Naive thymus-derived CD8-positive, alpha-beta T cell (primary cell): Measurements from ENCODE around the gene PRKCD. TPM values are rescaled to one million over a fixed set of nuclear protein-coding genes. Genes with fewer than 3 reads are reported as not detected.

ENCODE experiments used
- ATAC-seq, 2 donors: fragments of 150-1000 bp; cut with Tn5 transposase in 1 of 2; sonication (Bioruptor Pico), chemical (Tn5 transposase) in 1 of 2; 1 replicate in 1 of 2; 2 replicates in 1 of 2; pipeline ENCODE4 v1.10.0; 2021; ENCODE audit warnings: mild to moderate bottlenecking in 2 of 2, moderate library complexity in 2 of 2
- POLR2A ChIA-PET: fragments of 350-600 bp; sonication (Branson Sonifier 250); formaldehyde crosslinking; loops from one replicate; lab custom pipeline; 2021; ENCODE audit warnings: antibody characterized with exemption; lab: Charles Lee
- DNase-seq, 10 donors: peaks; one replicate each; pipeline versions ENCODE4 v3.0.0 to v3.0.0-alpha.2; 2020 to 2022
- H3K27ac Mint-ChIP-seq, 10 donors: one replicate each; pipeline ENCODE4 v1.8.0; 2020 to 2022; ENCODE audit warnings: mild to moderate bottlenecking in 10 of 10, mixed read lengths in 10 of 10, moderate library complexity in 4 of 10, inconsistent platforms in 1 of 10
- H3K27me3 Mint-ChIP-seq, 5 donors: one replicate each; pipeline ENCODE4 v1.8.0; 2021 to 2022; ENCODE audit warnings: mixed read lengths in 5 of 5
- H3K36me3 Mint-ChIP-seq, 3 donors: one replicate each; pipeline ENCODE4 v1.8.0; 2020 to 2022; ENCODE audit warnings: mixed read lengths in 3 of 3, mild to moderate bottlenecking in 2 of 3, inconsistent platforms in 1 of 3
- H3K4me1 Mint-ChIP-seq, 4 donors: one replicate each; pipeline ENCODE4 v1.8.0; 2021 to 2022; ENCODE audit warnings: mixed read lengths in 4 of 4
- H3K4me3 Mint-ChIP-seq, 10 donors: one replicate each; pipeline ENCODE4 v1.8.0; 2020 to 2022; ENCODE audit warnings: mild to moderate bottlenecking in 10 of 10, mixed read lengths in 10 of 10, moderate library complexity in 6 of 10, inconsistent platforms in 1 of 10
- H3K9me3 Mint-ChIP-seq, 9 donors: one replicate each; pipeline ENCODE4 v1.8.0; 2020 to 2022; ENCODE audit warnings: mixed read lengths in 9 of 9, mild to moderate bottlenecking in 3 of 9, inconsistent platforms in 1 of 9, moderate library complexity in 1 of 9
- polyA plus RNA-seq, 3 donors: library from polyadenylated mRNA; unstranded; fragments of 300-500 nt; fragmentation: Illumina TruSeq; gene quantifications; one replicate each; pipeline ENCODE4 v1.2.3, GENCODE V29; 2021
- total RNA-seq, 8 experiments: library from RNA in 2 of 8; stranded (reverse) in 2 of 8; gene quantifications; one replicate each; pipeline ENCODE4 v1.2.3 and lab custom pipeline; 2021 to 2026

PRKCD gene
- total and polyA plus RNA-seq, 5 experiments from 2014 or later = 5.5 to 12.2 (median 11.0) TPM

DNA sequence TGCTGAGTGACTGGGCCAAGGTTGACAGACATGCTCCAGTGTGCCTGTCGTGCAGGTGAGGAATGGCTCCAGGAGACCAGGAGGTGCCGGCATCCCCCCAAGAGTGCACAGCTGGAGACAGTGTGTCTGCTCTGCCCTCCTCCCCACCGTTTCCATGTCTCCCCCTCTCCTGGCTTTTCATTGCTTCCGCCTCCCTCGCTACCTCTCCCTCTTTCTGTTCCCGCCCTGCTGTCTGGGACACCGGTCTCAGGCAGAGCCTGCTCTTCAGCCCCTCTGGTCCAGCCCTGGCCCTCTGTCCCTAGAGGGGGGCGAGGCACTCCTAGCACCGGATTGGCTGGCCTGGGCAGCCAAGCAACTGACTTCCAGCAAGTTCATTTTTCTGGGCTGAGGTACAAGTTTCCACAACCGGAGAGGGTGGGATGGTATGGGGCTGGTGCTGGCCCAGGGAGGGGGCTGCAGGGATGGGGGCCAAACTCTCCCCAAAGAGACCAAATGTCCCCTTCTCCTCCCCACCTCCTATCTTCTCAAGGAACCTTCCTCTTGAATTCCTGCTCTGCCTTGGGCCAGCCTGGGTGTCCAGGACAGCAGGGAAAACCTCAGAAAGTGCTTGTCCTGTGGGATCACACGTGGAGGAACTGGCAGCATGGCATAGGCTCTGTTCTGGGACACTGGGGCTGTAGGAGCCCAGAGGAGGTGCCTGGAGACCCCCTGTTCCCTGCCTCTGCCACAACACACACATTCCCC, 32.6 kb downstream of the PRKCD start:
- ATAC-seq = no peak
- Mint-ChIP-seq H3K9me3 (no peaks in the 10 kb centered on the region), H3K27me3 (peaks cover 0 to 4% (median 0%) of the 10 kb centered on the region in 5 donors), H3K4me3 (no peak overlapping the region), H3K27ac (peak overlapping the region in 2 of 10 donors; percentile 62 to 93), H3K36me3 (peaks cover 4 to 27% (median 5%) of the 10 kb centered on the region in 3 donors), H3K4me1 (peaks cover 0 to 4% (median 2%) of the 10 kb centered on the region in 4 donors)
- POLR2A ChIA-PET = interaction anchor here (1.1 kb wide), 1 partner anchor 78 kb away, joined by 4 read pairs; no protein-coding TSS in a partner anchor
- peak in 1 of 10 donors; percentile 53 for DNase-seq

DNA sequence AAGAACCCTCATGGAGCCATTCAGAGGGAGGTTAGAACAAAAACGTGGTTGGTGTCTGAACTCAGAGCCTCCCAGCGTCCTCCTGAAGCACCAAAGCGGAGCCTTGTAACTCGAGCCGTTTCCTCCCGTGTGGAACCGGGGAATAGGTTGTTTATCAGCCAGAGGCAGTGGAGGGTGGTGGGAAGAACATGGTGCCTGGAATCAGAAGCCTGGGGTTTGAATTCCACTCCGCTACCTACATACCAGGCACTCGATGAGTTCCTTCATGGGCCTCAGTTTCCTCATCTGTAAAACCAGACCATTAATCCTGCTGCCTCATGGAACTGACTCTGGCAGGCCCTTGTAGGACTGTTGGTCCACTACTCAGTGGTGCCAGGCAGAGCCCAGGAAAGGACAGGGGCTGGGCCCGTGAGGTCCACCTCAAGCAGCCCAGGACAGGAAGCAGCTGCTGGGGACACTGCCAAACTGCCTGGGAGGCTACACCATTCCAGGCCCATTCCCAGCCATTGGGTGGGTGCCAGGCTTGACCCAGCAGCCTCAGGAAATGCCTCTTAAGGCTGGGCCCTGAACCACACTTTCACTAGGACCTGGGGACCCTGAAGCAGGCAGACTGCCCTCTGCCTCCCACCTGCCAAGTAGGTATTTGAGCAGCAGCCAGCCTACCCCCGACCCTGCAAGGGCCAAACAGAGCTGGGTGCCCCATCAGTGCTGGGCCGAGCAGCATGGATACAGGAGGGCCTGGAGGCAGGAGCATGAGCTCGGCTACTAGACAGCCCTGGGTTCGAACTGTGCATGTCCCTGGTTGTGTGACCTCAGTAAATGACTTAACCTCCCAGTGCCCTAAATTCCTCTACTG, 33.4 kb downstream of the PRKCD start:
- POLR2A ChIA-PET = interaction anchor here (1.6 kb wide), 1 partner anchor 64 kb away, joined by 4 read pairs; the partner anchor contains the start of gene RFT1
- no peak overlapping the region for H3K4me3 Mint-ChIP-seq
- peak overlapping the region in 1 of 10 donors; percentile 75 for H3K27ac Mint-ChIP-seq
- H3K4me1 Mint-ChIP-seq = peaks cover 0 to 4% (median 2%) of the 10 kb centered on the region in 4 donors
- peaks cover 4 to 27% (median 5%) of the 10 kb centered on the region in 3 donors for H3K36me3 Mint-ChIP-seq
- peaks cover 0 to 4% (median 0%) of the 10 kb centered on the region in 5 donors for H3K27me3 Mint-ChIP-seq
- no peaks in the 10 kb centered on the region for H3K9me3 Mint-ChIP-seq
- DNase-seq = peak in 1 of 10 donors; percentile 47
- no peak for ATAC-seq

GRCh38 chr3:53195066-53195450, 34.0 kb downstream of the PRKCD start:
- peak overlapping the region in 1 of 10 donors; percentile 5 for H3K4me3 Mint-ChIP-seq
- H3K27ac Mint-ChIP-seq = peak overlapping the region in 1 of 10 donors; percentile 75
- no peaks in the 10 kb centered on the region for H3K9me3 Mint-ChIP-seq
- ATAC-seq = no peak
- H3K27me3 Mint-ChIP-seq = peaks cover 0 to 5% (median 0%) of the 10 kb centered on the region in 5 donors
- peaks cover 0 to 4% (median 2%) of the 10 kb centered on the region in 4 donors for H3K4me1 Mint-ChIP-seq
- POLR2A ChIA-PET = interaction anchor here (1.6 kb wide), 1 partner anchor 65 kb away, joined by 4 read pairs; the partner anchor contains the start of gene RFT1
- H3K36me3 Mint-ChIP-seq = peaks cover 1 to 24% (median 2%) of the 10 kb centered on the region in 3 donors
- peak in 1 of 10 donors; percentile 40 for DNase-seq

GRCh38 chr3:53195602-53196574, 34.9 kb downstream of the PRKCD start:
- peaks cover 0 to 4% (median 3%) of the 10 kb centered on the region in 4 donors for H3K4me1 Mint-ChIP-seq
- ATAC-seq (peak; percentile 81 to 88), DNase-seq (peak; percentile 27 to 71 (median 58))
- no peaks in the 10 kb centered on the region for H3K9me3 Mint-ChIP-seq
- peaks cover 0 to 9% (median 0%) of the 10 kb centered on the region in 5 donors for H3K27me3 Mint-ChIP-seq
- H3K27ac Mint-ChIP-seq = peak overlapping the region in 1 of 10 donors; percentile 75
- peak overlapping the region in 1 of 10 donors; percentile 5 for H3K4me3 Mint-ChIP-seq
- POLR2A ChIA-PET = interaction anchor here (1.0 to 1.6 kb wide), 2 partner anchors 66 to 87 kb away, joined by 4 read pairs; partner anchors contain the start of gene RFT1
- peaks cover 0 to 17% (median 0%) of the 10 kb centered on the region in 3 donors for H3K36me3 Mint-ChIP-seq

GRCh38 chr3:53196575-53197407, 35.8 kb downstream of the PRKCD start:
- Mint-ChIP-seq H3K4me1 (peaks cover 0 to 5% (median 3%) of the 10 kb centered on the region in 4 donors), H3K27ac (peak overlapping the region in 1 of 10 donors; percentile 22), H3K36me3 (peaks cover 0 to 14% (median 0%) of the 10 kb centered on the region in 3 donors), H3K4me3 (no peak overlapping the region), H3K27me3 (peaks cover 0 to 10% (median 0%) of the 10 kb centered on the region in 5 donors), H3K9me3 (no peaks in the 10 kb centered on the region)
- POLR2A ChIA-PET = interaction anchor here (1.0 kb wide), 1 partner anchor 88 kb away, joined by 4 read pairs; no protein-coding TSS in a partner anchor
- ATAC-seq = no peak
- DNase-seq = peak in 1 of 10 donors; percentile 51

GRCh38 chr3:53198256-53198977, 37.4 kb downstream of the PRKCD start:
- DNase-seq = no peak
- no peak for ATAC-seq
- Mint-ChIP-seq H3K27ac (no peak overlapping the region), H3K9me3 (no peaks in the 10 kb centered on the region), H3K4me1 (peaks cover 0 to 4% (median 2%) of the 10 kb centered on the region in 4 donors), H3K27me3 (peaks cover 0 to 15% (median 0%) of the 10 kb centered on the region in 5 donors), H3K36me3 (peaks cover 0 to 2% (median 0%) of the 10 kb centered on the region in 3 donors), H3K4me3 (no peak overlapping the region)
- POLR2A ChIA-PET = interaction anchor here (0.6 kb wide), 1 partner anchor 20 kb away, joined by 4 read pairs; no protein-coding TSS in a partner anchor

DNA sequence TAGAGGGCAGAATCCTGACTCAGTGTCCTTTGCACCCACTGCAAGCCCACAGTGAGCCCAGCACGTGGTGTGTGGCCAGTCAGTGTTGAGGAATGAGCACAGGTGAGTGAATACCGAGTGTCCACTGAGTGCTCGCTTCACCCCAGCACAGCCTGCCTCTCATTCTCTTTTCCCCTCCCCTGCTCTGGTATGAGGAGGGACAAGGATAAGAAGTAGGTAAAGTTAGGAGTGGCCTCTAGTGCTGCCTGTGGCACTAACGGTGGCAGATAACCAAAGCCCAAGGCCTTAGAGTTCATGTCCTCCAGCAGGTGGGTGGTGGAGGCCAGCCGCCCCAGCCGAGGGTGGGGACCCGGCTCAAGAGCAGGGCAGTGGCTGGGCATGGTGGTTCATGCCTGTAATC, 38.0 kb downstream of the PRKCD start:
- Mint-ChIP-seq H3K4me1 (peaks cover 0 to 4% (median 2%) of the 10 kb centered on the region in 4 donors), H3K36me3 (no peaks in the 10 kb centered on the region), H3K27me3 (peaks cover 0 to 15% (median 0%) of the 10 kb centered on the region in 5 donors), H3K27ac (no peak overlapping the region), H3K4me3 (no peak overlapping the region), H3K9me3 (no peaks in the 10 kb centered on the region)
- POLR2A ChIA-PET = no interaction called here
- ATAC-seq (no peak), DNase-seq (no peak)

DNA sequence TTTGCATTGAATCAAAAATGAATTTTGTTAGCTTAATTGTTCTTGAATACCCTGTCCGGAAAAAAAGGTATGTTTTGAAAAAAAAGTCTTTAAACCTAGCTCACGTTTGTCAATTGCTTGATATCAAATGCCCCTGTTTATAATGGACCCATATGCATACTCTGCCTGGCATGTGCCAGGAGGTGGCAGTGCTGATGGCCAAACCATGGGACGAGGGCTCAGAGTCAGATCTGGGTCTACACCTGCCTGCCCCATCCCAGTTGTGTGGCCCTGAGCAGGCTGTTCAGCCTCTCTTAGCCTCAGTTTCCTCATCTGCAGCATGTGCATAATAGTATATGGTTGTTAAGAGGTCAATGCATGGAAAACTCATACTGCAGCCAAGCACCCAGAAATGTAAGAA, 38.8 kb downstream of the PRKCD start:
- no peaks in the 10 kb centered on the region for H3K36me3 Mint-ChIP-seq
- H3K4me1 Mint-ChIP-seq = peaks cover 0 to 4% (median 2%) of the 10 kb centered on the region in 4 donors
- peaks cover 0 to 15% (median 0%) of the 10 kb centered on the region in 5 donors for H3K27me3 Mint-ChIP-seq
- H3K9me3 Mint-ChIP-seq = no peaks in the 10 kb centered on the region
- DNase-seq (no peak), ATAC-seq (no peak)
- POLR2A ChIA-PET = no interaction called here
- H3K4me3 Mint-ChIP-seq = no peak overlapping the region
- no peak overlapping the region for H3K27ac Mint-ChIP-seq

DNA sequence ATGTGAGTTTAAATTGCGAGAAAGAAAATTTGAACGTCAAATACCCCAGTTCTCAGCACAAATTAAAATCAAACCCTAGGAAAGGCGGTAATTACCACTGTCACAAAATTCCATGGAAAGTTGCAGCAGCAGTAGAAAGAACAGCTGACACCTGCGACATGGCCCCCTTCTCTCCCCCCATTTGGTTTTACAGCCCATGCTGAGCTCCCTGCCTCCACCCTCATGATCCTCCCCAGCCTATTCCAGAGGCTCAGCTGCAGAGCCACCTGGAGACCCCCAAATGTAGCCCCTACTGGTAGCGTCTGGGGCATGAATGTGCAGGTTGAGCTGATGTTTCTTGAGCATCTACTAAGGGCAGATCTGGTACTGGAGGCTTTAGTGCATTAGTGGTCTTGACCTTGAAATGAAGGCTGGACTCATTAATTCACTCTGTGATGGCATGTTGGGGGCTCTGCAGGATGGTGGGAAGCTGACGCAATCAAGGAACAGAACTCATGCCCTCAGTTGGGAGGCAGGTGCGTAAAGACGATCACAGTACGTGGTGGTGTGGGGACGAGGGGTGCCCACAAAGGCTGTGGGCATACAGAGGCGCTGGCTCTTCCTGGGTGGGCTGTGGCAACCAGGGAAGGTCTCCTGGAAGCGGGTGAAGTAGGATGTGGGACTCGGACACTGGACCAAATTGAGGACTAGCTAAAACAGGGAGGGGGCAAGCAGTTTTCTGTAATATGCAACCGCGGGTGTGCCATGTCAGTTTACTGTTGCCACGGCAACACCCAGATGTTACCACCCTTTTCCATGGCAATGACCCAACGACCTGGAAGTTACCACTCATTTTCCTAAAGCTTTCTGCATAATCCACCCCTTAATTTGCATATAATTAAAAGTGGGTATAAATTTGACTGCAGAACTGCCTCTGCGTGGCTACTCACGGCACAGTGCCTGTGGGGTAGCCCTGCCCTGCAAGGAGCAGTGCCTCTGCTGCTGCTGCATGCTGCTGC, 39.8 kb downstream of the PRKCD start:
- Mint-ChIP-seq H3K27ac (no peak overlapping the region), H3K9me3 (no peaks in the 10 kb centered on the region), H3K4me1 (peaks cover 0 to 1% (median 0%) of the 10 kb centered on the region in 4 donors), H3K4me3 (no peak overlapping the region), H3K36me3 (no peaks in the 10 kb centered on the region), H3K27me3 (peaks cover 0 to 11% (median 0%) of the 10 kb centered on the region in 5 donors)
- POLR2A ChIA-PET = interaction anchor here (0.8 kb wide), 1 partner anchor 73 kb away, joined by 3 read pairs; no protein-coding TSS in a partner anchor
- DNase-seq = no peak
- ATAC-seq = no peak
